HK-2 (cell line): ENCODE results near the gene ZNF430.
"Not testable (repeated sequence)": the region's sequence is repeated elsewhere in the genome, so short reads cannot be mapped to it uniquely, and the experiment has no call there.

ENCODE experiments used
- DNase-seq: peaks from one replicate; pipeline ENCODE4 v3.0.0-alpha.2; 2018; ENCODE audit not compliant: unreplicated experiment

Gene ZNF430

GRCh38 chr19:21020298-21021227, at the start of gene ZNF430:
TSS of gene ZNF430 (plus strand) at chr19:21020657. CDS start at chr19:21020801, 144 bp downstream.
- DNase-seq = peak; percentile 95

- DNase-seq = not testable (repeated sequence)
These were observed 27.7 kb upstream of the ZNF430 start for GRCh38 chr19:20992788-20993187.

- DNase-seq = peak; percentile 71
These were observed 20.6 kb upstream of the ZNF430 start for GRCh38 chr19:20999731-21000352.

GRCh38 chr19:21021238-21021637, 781 bp downstream of the ZNF430 start:
- DNase-seq = not testable (repeated sequence)

GRCh38 chr19:21022996-21023395, 2.5 kb downstream of the ZNF430 start:
- no peak for DNase-seq

GRCh38 chr19:21023901-21024300, 3.4 kb downstream of the ZNF430 start:
- DNase-seq = no peak

GRCh38 chr19:21028969-21029268, 8.5 kb downstream of the ZNF430 start:
- DNase-seq = no peak

GRCh38 chr19:21045028-21045427, 24.6 kb downstream of the ZNF430 start:
- DNase-seq = no peak

- no peak for DNase-seq
These were observed 26.0 kb downstream of the ZNF430 start for GRCh38 chr19:21046489-21046888.

- DNase-seq = no peak
These were observed 27.3 kb downstream of the ZNF430 start for GRCh38 chr19:21047716-21048115.

- DNase-seq = no peak
These were observed 32.4 kb downstream of the ZNF430 start for GRCh38 chr19:21052902-21053301.

GRCh38 chr19:21065336-21065735, 44.9 kb downstream of the ZNF430 start:
- no peak for DNase-seq

GRCh38 chr19:21082011-21082975, 61.8 kb downstream of the ZNF430 start, which contains the start of gene ZNF714:
TSS of gene ZNF714 (plus strand) at chr19:21082203. CDS start at chr19:21098269, 16,066 bp downstream.
- DNase-seq = peak; percentile 76

GRCh38 chr19:21084343-21084742, 63.9 kb downstream of the ZNF430 start:
- DNase-seq = peak; percentile 44

- DNase-seq = no peak
These were observed 67.4 kb downstream of the ZNF430 start for GRCh38 chr19:21087871-21088270.

GRCh38 chr19:21092109-21092508, 71.7 kb downstream of the ZNF430 start:
- DNase-seq = peak; percentile 8

- DNase-seq = no peak
These were observed 74.0 kb downstream of the ZNF430 start for GRCh38 chr19:21094347-21095025.

GRCh38 chr19:21098291-21098690, 77.8 kb downstream of the ZNF430 start:
- no peak for DNase-seq

- DNase-seq = no peak
These were observed 81.2 kb downstream of the ZNF430 start for GRCh38 chr19:21101521-21102242.

- DNase-seq = no peak
These were observed 88.7 kb downstream of the ZNF430 start for GRCh38 chr19:21109116-21109515.
